ENCODE measurements around the gene C3orf52. TPM values are rescaled to one million over a fixed set of nuclear protein-coding genes. Genes with fewer than 3 reads are reported as not detected.

Gene C3orf52
- total RNA-seq, 1 donor from 2014 or later, result 8.1 TPM

DNA sequence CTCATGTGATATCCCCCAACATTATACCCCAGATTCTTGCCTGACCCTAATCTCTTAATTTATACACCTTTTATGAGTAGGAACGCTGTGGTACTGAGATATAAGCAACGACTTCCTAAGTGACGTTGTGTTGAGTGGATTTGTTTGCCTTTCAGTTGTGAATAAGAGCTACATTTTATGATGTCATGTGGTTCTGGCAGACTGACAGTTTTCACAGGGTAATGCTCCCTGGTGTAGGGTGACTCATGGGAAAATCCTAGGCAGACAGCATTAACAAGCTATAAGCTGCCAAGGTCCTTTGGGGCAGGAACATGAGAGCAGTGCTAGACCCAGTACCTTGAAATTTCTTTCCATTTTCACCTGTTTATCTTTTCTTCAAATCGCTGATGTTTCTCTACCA is 11.2 kb downstream of the C3orf52 start:
- H3K36me3 ChIP-seq, result no peaks in the 10 kb centered on the region
- H3K27ac ChIP-seq, result no peak overlapping the region
- no peak overlapping the region for H3K4me3 ChIP-seq
- no peaks in the 10 kb centered on the region for H3K9me3 ChIP-seq
- intact Hi-C loops (cut with DNase I), result no loop called here
- no peaks in the 10 kb centered on the region for H3K4me1 ChIP-seq
- H3K27me3 ChIP-seq, result no peaks in the 10 kb centered on the region
- TF ChIP-seq POLR2AphosphoS5 (IDR thresholded peaks at IDR 0.05; ENCODE audit: insufficient read depth in 1 of 2, low read depth in 1 of 2) (peak in 1 of 2 donors; percentile 58), POLR2A (IDR thresholded peaks at IDR 0.05) (no peak)
- no peak for DNase-seq (ENCODE audit: extremely low spot score in 2 of 2)

DNA sequence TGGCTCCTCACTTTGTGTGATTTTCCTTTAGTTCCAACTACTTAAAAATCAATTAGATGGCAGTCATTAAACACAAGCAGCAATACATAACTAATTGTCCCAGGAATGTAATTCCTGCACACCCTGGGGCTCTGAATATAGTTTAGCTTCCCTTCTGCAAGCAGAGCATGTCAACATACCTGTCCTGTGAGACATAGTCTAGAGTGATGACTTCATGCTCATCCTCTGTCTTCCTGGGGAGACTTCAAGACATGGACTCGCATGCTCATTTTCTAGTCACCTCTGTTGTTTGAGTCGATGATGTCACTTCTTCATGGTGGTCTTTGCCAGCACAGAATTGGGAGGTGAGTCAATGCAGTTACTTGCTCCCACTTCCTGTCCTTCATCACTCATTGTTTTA is 15.7 kb downstream of the C3orf52 start:
- intact Hi-C loops (cut with DNase I), result no loop called here
- no peaks in the 10 kb centered on the region for H3K4me1 ChIP-seq
- TF ChIP-seq, protein P1, sequence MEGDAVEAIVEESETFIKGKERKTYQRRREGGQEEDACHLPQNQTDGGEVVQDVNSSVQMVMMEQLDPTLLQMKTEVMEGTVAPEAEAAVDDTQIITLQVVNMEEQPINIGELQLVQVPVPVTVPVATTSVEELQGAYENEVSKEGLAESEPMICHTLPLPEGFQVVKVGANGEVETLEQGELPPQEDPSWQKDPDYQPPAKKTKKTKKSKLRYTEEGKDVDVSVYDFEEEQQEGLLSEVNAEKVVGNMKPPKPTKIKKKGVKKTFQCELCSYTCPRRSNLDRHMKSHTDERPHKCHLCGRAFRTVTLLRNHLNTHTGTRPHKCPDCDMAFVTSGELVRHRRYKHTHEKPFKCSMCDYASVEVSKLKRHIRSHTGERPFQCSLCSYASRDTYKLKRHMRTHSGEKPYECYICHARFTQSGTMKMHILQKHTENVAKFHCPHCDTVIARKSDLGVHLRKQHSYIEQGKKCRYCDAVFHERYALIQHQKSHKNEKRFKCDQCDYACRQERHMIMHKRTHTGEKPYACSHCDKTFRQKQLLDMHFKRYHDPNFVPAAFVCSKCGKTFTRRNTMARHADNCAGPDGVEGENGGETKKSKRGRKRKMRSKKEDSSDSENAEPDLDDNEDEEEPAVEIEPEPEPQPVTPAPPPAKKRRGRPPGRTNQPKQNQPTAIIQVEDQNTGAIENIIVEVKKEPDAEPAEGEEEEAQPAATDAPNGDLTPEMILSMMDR (IDR thresholded peaks at IDR 0.05), result no peak
- TF ChIP-seq POLR2A (IDR thresholded peaks at IDR 0.05), result no peak
- TF ChIP-seq POLR2AphosphoS5 (IDR thresholded peaks at IDR 0.05; ENCODE audit: insufficient read depth in 1 of 2, low read depth in 1 of 2), result no peak

DNA sequence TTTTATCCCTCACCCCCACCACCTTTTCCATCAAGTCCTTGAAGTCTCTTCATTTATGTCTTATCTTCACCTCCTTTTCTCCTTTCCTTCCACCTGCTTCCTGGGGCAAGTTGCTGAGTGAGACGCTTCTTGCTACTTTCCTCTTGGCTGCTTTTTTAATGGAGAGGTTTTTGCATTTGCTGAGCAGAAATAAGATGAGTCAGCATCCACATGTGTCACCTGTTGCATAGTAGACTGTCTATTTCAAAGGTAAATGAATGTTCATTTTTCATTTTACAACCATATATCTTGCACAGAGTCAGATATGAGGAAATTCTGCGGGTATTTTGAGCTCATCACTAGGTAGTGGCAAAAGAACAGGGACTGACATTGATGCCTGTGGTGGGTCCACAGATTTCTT is 18.6 kb downstream of the C3orf52 start:
- Histone ChIP-seq H3K27me3 (no peaks in the 10 kb centered on the region), H3K4me1 (no peaks in the 10 kb centered on the region), H3K27ac (no peak overlapping the region), H3K36me3 (no peaks in the 10 kb centered on the region), H3K9me3 (no peaks in the 10 kb centered on the region), H3K4me3 (no peak overlapping the region)
- TF ChIP-seq POLR2A (IDR thresholded peaks at IDR 0.05) (no peak), POLR2AphosphoS5 (IDR thresholded peaks at IDR 0.05; ENCODE audit: insufficient read depth in 1 of 2, low read depth in 1 of 2) (no peak)
- TF ChIP-seq, protein P1 (IDR thresholded peaks at IDR 0.05), result no peak
- intact Hi-C loops (cut with DNase I), result no loop called here
- DNase-seq (ENCODE audit: extremely low spot score in 2 of 2), result no peak

More for the DNA sequence above, 15.7 kb downstream of the C3orf52 start:
- no peak for DNase-seq (ENCODE audit: extremely low spot score in 2 of 2)
- H3K4me3 ChIP-seq, result no peak overlapping the region
- no peaks in the 10 kb centered on the region for H3K36me3 ChIP-seq
- no peak overlapping the region for H3K27ac ChIP-seq
- no peaks in the 10 kb centered on the region for H3K27me3 ChIP-seq
- no peaks in the 10 kb centered on the region for H3K9me3 ChIP-seq

DNA sequence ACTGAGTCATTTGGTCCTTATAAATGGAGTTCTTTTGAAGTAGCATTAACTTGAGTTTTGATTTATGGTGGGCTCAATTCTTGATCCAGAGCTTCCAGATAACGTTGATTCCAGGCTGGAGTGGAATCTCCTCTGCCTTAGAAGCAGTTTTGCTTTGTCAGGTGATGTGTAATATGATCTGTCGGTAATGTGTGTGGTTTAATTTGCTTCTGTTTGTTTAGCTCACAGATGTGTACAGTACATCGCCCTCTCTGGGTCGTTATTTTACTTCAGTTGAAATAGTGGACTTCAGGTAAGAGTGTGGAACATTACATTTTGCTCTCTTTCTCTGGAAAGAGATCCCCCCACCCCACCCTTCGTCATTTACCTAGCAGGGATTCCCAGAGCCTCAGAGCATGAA is 23.1 kb downstream of the C3orf52 start:
- no peak for DNase-seq (ENCODE audit: extremely low spot score in 2 of 2)
- TF ChIP-seq, protein P1 (IDR thresholded peaks at IDR 0.05), result no peak
- TF ChIP-seq POLR2A (IDR thresholded peaks at IDR 0.05), result no peak
- no peak for TF ChIP-seq POLR2AphosphoS5 (IDR thresholded peaks at IDR 0.05; ENCODE audit: insufficient read depth in 1 of 2, low read depth in 1 of 2)
- no peaks in the 10 kb centered on the region for H3K27me3 ChIP-seq
- intact Hi-C loops (cut with DNase I), result no loop called here
- no peak overlapping the region for H3K4me3 ChIP-seq
- H3K9me3 ChIP-seq, result no peaks in the 10 kb centered on the region
- no peaks in the 10 kb centered on the region for H3K36me3 ChIP-seq
- H3K27ac ChIP-seq, result no peak overlapping the region
- no peaks in the 10 kb centered on the region for H3K4me1 ChIP-seq

DNA sequence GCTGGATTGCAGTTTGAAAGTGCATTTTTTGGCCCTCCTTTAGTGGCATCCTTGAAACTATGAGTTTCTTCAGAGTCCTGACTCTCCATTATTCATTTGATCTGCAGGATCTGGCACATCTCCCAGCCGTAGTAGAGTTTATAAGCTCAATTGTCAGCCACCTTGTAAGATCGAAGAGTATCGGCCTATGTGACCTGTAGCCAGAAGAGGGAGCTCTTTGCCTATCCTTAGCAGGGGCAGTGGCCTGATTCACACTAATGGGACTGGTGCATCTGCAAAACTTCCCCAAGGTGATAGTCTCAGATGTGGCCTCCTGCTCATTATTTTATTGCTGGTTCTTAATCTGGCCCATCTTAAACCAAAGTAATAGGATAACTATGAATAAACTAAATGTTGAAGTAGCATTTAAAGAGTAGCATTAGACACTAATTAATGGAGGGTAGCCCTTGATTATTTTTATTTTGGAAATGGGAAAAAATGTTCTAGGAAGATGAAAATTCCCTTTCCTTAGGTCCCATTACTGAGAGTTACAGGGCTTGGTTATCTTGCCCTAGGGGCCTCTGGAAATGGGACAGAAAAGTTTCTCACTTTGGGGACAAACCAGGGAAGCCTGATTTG is 25.7 kb downstream of the C3orf52 start:
- TF ChIP-seq, protein P1 (IDR thresholded peaks at IDR 0.05), result peak in 2 of 3 experiments; percentile 26 to 33
- TF ChIP-seq POLR2A (IDR thresholded peaks at IDR 0.05), result no peak
- Histone ChIP-seq H3K36me3 (no peaks in the 10 kb centered on the region), H3K27me3 (no peaks in the 10 kb centered on the region), H3K9me3 (no peaks in the 10 kb centered on the region), H3K27ac (no peak overlapping the region), H3K4me1 (no peaks in the 10 kb centered on the region), H3K4me3 (no peak overlapping the region)
- no peak for DNase-seq (ENCODE audit: extremely low spot score in 2 of 2)
- intact Hi-C loops (cut with DNase I), result no loop called here
